HG03025 (cell line): ENCODE results near the gene EPN2.
"Not testable (repeated sequence)": the region's sequence is repeated elsewhere in the genome, so short reads cannot be mapped to it uniquely, and the experiment has no call there.

Experiments used
- ATAC-seq: cut with Tn5 transposase; IDR thresholded peaks from one replicate; pipeline ENCODE4 v1.9.1; 2021; ENCODE audit warnings: mild to moderate bottlenecking, moderate library complexity; ENCODE audit not compliant: unreplicated experiment, low FRiP score

Gene EPN2

DNA sequence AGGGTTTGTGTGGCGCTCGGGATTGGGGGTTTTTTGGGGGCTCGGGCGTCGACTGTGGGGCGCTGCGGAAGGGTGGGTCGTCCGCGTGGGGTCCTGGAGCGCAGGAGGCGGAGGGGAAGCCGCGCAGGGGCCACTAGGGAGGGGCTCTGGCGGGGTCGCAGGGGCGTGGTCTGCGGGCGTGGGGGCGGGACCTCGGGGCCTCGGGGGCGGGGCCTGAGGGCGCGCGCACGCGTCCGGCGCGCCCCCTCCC, at the start of gene EPN2:
TSS of gene EPN2 (plus strand) at position 228 of the 250 bp plus-strand sequence. CDS start 45,754 bp downstream, outside the sequence.
- ATAC-seq: not testable (repeated sequence)

DNA sequence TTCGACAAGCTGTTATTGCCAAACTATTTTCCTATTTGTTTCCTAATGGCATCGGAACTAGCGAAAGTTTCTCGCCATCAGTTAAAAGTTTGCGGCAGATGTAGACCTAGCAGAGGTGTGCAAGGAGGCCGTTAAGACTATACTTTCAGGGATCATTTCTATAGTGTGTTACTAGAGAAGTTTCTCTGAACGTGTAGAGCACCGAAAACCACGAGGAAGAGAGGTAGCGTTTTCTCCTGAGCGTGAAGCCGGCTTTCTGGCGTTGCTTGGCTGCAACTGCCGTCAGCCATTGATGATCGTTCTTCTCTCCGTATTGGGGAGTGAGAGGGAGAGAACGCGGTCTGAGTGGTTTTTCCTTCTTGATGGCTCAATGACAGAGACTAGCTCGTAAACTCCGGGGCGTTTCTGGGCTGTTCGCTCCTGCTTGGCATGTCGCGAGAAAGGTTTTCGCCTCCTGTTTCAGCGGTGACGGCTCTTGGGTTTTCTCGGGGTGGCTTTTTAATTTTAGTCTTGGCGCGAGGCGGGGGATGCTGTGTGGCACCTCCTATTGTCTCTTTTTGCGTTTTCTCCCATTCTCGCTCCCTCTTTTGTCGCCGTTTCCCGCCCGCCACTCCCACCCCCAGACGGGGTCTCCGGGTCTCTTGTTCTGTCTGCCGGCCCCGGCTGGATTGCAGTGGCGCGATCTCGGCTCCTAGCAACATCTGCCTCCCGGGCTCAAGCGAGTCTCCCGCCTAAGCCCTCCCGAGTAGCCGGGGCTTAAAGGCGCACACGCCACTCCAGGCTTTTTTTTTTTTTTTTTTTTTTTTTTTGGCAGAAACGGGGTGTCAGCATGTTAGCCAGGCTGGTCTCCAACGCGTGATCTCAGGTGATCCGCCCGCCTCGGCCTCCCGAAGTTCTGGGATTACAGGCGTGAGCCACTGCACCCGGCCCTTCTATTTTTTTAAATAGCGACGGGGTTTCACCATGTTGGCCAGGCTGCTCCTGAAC, 49.0 kb upstream of the EPN2 start:
- ATAC-seq: not testable (repeated sequence)

DNA sequence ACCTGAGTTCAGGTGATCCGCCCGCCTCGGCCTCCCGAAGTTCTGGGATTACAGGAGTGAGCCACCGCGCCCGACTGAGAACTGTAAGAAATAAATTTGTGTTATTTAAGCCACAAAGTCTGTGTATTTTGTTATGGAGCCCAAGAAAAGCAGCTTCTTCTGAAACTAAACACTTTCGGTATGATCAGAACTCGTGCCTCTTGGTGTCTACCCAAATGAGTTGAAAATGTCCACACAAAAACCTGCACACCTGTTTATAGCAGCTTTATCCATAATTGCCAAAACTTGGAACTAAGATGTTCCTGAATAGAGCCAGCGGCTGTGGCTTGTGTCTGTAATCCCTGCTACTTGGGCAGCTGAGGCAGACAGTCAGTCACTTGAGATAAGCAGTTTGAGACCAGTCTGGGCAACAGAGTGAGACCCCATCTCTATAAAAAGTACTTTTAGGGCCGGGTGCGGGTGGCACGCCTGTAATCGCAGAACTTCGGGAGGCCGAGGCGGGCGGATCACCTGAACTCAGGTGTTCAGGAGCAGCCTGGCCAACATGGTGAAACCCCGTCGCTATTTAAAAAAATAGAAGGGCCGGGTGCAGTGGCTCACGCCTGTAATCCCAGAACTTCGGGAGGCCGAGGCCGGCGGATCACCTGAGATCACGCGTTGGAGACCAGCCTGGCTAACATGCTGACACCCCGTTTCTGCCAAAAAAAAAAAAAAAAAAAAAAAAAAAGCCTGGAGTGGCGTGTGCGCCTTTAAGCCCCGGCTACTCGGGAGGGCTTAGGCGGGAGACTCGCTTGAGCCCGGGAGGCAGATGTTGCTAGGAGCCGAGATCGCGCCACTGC, 48.1 kb upstream of the EPN2 start:
- not testable (repeated sequence) for ATAC-seq

DNA sequence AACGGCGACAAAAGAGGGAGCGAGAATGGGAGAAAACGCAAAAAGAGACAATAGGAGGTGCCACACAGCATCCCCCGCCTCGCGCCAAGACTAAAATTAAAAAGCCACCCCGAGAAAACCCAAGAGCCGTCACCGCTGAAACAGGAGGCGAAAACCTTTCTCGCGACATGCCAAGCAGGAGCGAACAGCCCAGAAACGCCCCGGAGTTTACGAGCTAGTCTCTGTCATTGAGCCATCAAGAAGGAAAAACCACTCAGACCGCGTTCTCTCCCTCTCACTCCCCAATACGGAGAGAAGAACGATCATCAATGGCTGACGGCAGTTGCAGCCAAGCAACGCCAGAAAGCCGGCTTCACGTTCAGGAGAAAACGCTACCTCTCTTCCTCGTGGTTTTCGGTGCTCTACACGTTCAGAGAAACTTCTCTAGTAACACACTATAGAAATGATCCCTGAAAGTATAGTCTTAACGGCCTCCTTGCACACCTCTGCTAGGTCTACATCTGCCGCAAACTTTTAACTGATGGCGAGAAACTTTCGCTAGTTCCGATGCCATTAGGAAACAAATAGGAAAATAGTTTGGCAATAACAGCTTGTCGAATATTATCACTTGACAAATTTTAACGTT, 47.3 kb upstream of the EPN2 start:
- not testable (repeated sequence) for ATAC-seq

DNA sequence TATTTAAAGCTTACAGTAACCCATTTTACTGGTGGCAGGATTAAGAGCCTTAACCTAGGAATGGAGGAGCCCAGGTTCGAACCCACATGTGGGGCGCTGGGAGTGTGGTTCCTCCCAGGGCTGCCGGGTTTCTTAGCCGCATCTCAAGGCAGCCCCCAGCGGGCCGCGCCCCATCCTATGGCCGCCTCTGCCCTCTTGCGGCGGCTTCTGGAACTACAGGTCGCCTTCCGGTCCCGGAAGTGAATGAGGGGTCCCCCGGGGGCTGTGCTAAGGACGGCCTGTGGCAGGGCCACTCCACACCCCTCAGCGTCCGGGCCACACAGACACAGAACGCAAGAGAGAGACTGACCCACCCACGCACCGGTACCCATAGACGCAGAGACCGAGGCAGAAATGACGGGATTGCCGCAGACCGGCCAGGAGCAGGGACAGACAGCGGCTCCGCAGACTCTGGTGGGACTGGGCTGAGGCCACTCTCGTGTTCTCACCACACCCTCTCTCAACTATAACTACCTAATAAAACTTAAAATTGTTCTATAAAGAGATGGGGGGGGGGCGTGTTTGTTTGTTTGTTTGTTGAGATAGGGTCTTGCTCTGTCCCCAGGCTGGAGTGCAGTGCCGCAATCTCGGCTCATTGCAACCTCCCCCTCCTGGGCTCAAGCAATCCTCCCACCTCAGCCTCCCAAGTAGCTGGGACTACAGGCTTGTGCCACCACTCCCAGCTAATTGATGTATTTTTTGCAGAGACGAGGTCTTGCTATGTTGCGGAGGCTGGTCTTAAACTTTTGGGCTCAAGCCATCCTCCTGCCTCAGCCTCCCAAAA, 40.6 kb upstream of the EPN2 start:
- not testable (repeated sequence) for ATAC-seq

DNA sequence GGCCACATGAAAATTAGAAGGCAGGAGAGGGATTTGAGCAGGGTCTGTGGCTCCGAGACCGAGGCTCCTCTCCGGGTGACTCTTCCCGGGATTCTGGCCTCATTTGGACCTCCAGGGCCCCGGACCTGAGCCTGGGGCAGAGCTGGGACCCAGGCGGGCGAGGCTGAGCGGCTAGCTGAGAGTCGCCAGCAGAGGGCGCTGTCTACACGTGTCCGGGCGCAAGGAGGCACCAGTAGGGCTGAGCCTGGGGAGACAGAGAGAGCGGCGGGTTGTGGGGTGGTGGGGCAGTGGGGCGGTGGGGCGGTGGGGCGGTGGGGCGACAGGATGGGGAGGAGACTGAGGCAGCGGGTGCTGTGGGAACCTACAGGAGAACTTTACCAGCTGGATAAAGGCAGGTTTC, 34.7 kb upstream of the EPN2 start:
- ATAC-seq: not testable (repeated sequence)

DNA sequence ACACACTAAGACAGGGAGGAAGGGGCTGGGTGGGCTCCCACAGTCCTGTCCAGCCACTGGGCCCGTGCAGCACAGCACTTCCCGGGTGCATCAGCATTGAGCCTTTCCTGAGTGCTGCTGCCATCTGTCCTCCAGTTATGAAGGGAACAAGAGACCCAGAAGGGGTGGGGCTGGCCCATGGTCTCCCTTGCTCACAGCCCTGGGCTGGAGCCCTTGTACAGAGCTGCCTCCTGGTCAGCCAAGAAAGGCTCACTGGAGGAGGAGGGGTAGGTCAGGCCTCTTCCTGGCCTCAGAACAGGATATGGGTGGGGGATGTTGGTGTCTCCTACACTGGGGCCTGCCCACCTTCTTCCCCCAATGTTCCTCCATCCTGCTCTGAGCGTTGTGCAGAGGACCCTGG, 33.7 kb upstream of the EPN2 start:
- ATAC-seq: not testable (repeated sequence)

DNA sequence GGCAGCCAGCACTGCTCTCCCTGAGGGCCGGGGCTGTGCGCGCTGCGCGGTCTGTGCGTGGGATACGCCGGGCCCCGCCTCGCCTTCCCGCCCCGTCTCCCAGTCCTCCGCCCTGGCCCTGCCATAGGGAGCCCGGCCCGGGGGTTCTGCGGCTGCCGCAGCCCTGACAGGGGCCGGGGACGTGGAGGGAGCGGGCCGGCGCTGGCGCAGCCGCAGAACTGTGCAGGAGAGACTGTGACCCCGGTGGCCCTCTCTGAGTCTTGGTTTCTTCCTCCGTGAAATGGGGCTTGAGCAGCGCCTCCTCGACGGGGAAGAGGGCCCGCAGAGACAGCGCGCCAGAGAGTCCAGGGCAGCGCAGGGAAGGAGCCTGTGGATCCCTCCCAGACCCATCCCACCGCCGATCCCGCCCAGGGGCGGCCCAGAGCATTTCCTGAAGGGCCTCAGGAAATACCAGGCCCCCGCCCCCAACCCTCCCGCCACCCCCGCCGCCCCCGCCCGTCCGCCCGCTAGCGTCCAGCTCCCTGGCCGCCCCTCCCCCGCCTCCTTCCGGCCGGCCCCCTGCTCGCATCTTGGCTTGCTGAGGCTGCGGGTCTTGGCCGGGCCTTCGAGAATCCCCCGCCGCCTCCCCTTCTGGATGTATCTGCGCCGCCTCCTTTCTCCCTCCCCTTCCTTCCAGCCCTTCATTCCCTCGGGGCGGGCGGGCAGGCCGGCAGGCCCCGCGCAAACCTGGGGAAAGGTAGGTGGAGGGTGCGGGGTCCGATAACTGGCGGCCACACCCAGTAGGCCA, 21.9 kb upstream of the EPN2 start:
- not testable (repeated sequence) for ATAC-seq

DNA sequence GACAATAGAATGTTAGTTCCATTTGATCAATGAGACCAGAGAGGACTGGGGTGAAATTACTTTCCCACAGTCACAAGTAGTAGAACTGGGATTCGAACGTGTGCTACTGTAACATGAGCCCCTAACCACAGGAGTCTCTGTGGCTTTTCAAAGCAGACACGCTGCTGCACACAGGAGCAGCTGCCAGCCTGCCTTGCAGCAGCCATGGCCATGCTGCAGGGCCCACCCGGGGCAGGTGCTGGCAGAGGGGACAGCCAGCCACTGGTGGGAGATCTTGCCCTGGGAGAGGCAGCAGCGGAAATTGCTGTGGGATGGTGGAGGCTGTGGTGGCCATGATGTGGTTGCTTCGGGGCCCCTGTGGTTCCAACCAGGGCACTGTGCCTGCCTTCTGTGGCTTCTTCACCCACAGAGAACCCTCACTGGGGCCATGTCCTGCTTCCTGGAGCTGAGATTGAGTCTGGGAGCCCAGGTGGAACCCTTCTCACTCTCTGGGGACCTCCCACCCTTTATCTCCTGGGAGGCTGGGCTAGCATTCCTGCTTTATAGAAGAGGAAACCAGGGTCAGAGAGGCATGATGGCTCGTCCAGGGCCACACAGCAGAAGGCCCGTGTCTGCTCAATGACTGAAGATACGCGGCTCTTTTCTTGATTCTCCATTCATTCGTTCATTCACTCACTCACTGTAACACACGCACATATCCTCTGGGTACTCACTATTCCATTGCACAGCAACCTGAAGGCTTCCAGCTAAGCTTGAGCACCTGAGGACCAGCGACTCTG, 20.8 kb upstream of the EPN2 start:
- ATAC-seq: not testable (repeated sequence)

DNA sequence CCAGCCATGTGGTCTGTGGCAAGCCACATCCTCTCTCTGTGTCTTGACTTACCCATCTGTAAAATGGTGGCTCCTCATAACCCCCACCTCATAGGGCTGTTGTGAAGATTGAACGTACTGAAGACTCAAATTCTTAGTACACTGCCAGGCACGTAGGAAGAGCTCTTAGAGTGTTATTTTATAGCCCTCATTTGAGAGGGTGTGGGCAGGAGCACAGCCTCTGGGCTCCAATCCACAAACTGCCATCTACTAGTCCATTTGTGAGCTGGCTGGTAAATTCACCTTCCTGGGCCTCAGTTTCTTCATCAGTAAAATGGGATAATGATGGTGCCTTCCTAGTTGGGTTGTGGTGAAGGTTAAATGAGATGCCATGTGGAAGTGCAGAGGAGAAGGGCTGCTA, 18.3 kb upstream of the EPN2 start:
- not testable (repeated sequence) for ATAC-seq

DNA sequence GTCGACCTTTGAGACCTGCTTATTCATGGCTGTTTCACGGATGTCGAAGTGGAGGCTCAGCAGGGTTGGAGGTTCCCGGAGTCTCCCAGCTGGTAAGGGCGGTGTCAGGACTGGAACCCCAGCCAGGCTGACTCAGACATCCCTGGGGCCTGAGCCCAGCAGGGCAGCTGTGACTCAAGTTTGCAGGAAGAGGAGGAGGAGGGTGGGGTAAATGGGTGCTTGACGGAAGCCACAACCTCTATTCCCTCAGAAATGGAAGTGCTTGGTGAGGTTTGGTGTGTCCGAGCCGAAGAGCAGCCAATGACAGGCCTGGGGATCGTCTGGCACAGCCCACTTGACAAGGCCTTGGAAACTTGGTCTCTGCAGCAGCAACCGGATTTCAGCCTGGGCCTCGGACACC, 17.8 kb upstream of the EPN2 start:
- ATAC-seq: not testable (repeated sequence)

DNA sequence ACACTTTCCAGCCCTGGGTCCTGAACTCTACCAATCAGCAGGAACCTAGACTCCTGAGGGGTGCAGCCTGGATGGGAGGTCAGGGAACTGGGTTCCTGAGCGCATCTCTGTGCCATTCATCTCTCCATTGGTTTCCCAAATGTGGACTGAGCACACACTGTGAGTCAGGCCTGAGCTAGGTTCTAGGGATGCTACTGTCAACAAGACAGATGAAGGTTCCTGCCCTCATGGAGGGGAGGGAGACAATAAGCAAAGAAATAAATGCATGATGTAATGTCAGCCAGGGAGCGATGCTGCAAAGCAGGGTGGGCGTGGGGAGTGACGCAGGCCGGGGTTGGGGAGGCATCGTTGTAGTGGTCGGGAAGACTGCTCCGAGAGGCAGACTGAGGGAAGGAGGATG, 17.0 kb upstream of the EPN2 start:
- not testable (repeated sequence) for ATAC-seq

DNA sequence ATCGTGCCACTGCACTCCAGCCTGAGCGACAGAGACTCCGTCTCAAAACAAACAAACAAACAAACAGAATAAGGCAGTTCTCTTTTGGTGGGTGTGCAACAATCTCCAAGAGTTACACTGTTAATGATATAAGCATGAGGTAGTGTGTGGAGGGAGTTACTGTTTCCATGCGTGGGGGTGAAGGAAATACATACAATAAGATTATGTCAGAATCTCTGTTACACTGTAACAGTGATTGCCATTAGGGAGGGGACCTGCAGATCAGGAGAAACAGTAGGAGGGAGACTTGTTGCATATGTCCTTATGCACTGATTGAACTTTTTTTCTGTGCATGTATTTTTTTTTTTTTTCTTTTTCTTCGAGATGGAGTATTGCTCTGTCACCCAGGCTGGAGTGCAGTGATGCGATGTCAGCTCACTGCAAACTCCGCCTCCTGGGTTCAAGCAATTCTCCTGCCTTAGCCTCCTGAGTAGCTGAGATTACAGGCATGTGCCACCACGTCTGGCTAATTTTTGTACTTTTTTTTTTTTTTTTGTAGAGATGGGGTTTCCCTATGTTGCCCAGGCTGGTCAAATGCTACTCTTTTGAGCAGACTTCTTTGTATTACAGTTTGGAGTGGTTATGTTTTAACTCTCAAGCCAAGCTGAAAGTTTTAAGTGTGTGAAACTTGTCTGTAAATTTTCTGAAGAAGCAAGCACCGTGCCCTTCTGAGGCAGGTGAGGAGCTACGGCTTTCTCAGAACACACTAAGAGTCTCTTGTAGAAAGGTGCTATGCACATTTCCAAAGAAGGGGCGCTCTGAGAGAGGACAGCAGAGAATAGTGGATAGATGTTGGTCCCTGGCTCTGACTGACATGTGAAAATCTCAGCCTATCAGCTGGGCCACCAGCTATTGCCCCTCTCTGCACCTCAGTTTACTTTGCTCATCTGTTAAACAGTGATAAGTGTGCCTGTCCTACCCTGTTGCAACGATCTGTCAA, 10.3 kb upstream of the EPN2 start:
- ATAC-seq: not testable (repeated sequence)

DNA sequence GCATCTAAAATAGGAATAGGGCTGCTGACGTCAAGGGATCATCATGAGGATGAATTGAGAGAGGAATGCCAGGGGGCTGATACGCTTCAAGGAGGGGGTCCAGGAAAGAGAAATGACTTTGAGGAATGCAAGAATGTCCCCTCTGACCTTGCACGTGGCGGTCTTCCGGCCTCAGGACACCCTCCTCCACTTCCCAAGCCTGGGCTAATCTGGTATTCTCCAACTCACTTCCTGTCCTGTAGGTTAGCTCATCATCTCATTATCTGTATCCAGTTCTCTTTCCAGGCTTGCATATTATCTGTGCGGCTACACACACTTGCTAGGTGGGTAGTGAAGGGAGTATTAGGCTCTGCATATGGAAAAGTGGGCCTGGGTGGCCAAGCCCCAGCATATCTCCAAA, 2.5 kb upstream of the EPN2 start:
- ATAC-seq: not testable (repeated sequence)

DNA sequence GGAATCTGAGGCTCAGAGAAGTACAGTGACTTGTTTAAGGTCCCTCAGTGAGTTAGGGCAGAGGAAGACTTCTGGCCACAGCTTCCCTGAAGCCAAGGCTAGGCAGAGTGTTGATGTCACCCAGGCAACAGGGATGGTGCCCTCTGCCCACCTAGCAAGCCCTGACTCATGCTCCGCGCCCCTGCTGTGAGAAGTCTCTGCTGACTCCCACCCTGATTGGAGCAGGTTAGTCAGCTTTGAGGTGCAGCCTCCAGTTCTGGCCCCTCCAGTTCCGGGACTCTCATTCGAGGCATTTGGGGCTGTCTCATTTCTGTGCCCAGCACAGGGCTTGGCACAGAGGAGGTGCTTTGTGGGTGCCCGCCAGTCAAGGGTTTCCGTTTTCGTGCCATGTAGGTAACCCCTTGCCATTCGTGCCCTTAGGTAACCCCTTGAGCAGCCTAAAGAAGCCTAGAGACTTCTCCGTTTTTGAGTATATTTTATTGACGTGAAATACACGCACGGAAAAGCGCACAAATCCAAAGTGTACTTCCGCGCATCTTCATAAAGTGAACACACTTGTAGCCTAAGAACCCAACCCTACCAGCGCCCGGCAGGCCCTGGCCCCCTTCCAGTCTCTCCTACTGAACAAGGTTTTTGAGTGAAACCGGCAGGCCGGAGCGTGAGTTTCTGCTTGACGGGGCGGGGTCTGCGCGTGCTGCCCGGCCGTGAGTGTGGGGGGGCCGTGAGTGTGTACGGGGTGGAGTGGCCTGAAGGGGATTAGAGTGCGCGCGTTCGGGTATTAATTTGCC, 621 bp upstream of the EPN2 start:
- ATAC-seq: peak; percentile 33

DNA sequence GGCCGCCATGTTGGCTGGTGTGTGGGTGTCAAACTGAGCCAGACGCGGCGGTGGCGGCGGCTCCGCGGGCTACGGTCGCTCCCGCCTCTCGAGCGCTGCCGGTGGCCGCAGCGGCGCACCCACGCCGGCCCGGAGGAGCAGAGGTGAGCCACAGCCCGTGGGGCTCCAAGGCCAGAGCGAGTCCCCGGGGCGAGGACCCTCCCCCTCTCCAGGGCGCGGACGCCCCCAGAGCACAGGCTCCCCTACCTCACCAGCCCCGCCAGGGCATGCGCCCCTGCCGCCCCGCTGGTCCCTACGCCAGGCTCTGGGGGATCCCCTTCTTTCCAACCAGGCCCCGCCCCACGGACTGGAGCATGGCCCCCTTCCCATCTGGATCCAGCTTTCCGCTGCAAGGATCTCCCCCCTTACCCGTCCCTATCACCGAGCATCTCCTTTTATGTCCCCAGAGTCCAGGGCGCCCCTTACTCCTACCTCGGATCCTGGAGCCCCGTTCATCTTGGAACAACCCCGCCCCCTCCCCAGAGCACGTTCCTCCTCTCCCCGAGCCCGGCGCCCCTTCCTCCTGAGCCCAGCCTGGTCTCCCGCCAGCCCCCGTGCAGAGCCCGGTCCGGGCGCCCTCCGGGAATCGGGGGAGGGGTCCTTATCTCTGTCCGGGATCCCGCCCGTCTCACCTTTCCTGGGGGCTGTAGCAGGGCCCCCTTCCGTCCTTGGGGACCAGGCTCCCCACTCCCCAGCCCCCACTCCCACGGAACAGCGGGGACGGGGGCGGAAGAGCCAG, 412 bp downstream of the EPN2 start:
- peak; percentile 57 for ATAC-seq
